Stimulated activated CD4-positive, alpha-beta T cell treated with anti-CD3 and anti-CD28 coated beads, Interleukin-2, amount 100 ng/mL, for 48 hours (primary cell): Measurements from ENCODE around the gene IGFL4.

ENCODE experiments used
- DNase-seq, 2 donors: peaks; one replicate each; pipeline ENCODE4 v3.0.0-alpha.2; 2020

IGFL4 gene

GRCh38 chr19:46018729-46019251 lies 22.0 kb downstream of the IGFL4 start:
- no peak for DNase-seq

GRCh38 chr19:46017874-46018675 lies 22.7 kb downstream of the IGFL4 start:
- DNase-seq, result no peak

GRCh38 chr19:46017095-46017429 lies 23.7 kb downstream of the IGFL4 start:
- DNase-seq, result no peak

GRCh38 chr19:46016426-46017094 lies 24.2 kb downstream of the IGFL4 start:
- DNase-seq, result peak; percentile 77 to 85

GRCh38 chr19:46015687-46016425 lies 24.9 kb downstream of the IGFL4 start:
- peak in 1 of 2 donors; percentile 17 for DNase-seq

GRCh38 chr19:46014941-46015686 lies 25.7 kb downstream of the IGFL4 start:
- DNase-seq, result peak; percentile 55 to 63

GRCh38 chr19:46014534-46014933 lies 26.3 kb downstream of the IGFL4 start:
- no peak for DNase-seq

GRCh38 chr19:46009530-46010510 lies 31.0 kb downstream of the IGFL4 start:
- peak; percentile 65 to 69 for DNase-seq

GRCh38 chr19:46006411-46006810 lies 34.4 kb downstream of the IGFL4 start:
- no peak for DNase-seq

- DNase-seq, result no peak
Measured at GRCh38 chr19:46002678-46003275, 38.0 kb downstream of the IGFL4 start.

GRCh38 chr19:46000491-46001246 lies 40.1 kb downstream of the IGFL4 start:
- peak; percentile 46 to 56 for DNase-seq

- DNase-seq, result no peak
Measured at GRCh38 chr19:45999653-46000121, 41.1 kb downstream of the IGFL4 start.

- no peak for DNase-seq
Measured at GRCh38 chr19:45998834-45999233, 42.0 kb downstream of the IGFL4 start.

- DNase-seq, result no peak
Measured at GRCh38 chr19:45996933-45997332, 43.9 kb downstream of the IGFL4 start.

GRCh38 chr19:45995715-45996385 lies 45.0 kb downstream of the IGFL4 start:
- DNase-seq, result no peak

GRCh38 chr19:45994998-45995714 lies 45.6 kb downstream of the IGFL4 start, which contains the start of gene CCDC61:
Gene CCDC61, plus strand, starts transcription at chr19:45995467. Its CDS starts 7,552 bp downstream, at chr19:46003019.
- peak; percentile 93 to 94 for DNase-seq

GRCh38 chr19:45994456-45994997 lies 46.3 kb downstream of the IGFL4 start:
- no peak for DNase-seq

- no peak for DNase-seq
Measured at GRCh38 chr19:45990113-45990728, 50.6 kb downstream of the IGFL4 start.
